Right ventricle myocardium superior (tissue), 1 donor: ENCODE data around the gene DBP. TPM values are rescaled to one million over a fixed set of nuclear protein-coding genes. Genes with fewer than 3 reads are reported as not detected.
"Not testable (repeated sequence)": the region's sequence is repeated elsewhere in the genome, so short reads cannot be mapped to it uniquely, and the experiment has no call there.

Source experiments
- ATAC-seq: fragments of 200-7000 bp; cut with Tn5 transposase; one replicate; pipeline ENCODE4 v1.9.1; 2020; ENCODE audit warnings: mild to moderate bottlenecking; ENCODE audit not compliant: poor library complexity
- DNase-seq: peaks from one replicate; pipeline ENCODE4 v3.0.0-alpha.2; 2020
- intact Hi-C: fragments of 100-400 bp; cut with DNase I; formaldehyde crosslinking; loops from one replicate; pipeline ENCODE4 v1.11.2; 2022
- total RNA-seq: library from RNA; stranded (reverse); fragmentation: NEBNext Ultra II Directional; extraction: Animal tissue kit (Norgen Biotek cat#: 25700); gene quantifications from one replicate; pipeline ENCODE4 v1.2.1, GENCODE V29; 2021
- donor health status: DM: no; HTN: yes; CAD: no; lungs with severe emphysema.

Gene DBP
- total RNA-seq, 1 donor from 2014 or later = 14.5 TPM

GRCh38 chr19:48633148-48634035, 3.8 kb downstream of the DBP start:
- ATAC-seq (no peak), DNase-seq (peak; percentile 49)
- intact Hi-C loops = no loop called here

GRCh38 chr19:48632692-48633147, 4.5 kb downstream of the DBP start:
- intact Hi-C loops = no loop called here

GRCh38 chr19:48632286-48632685, 4.9 kb downstream of the DBP start:
- intact Hi-C loops, ATAC-seq, DNase-seq: not testable (repeated sequence)

More at GRCh38 chr19:48632692-48633147, 4.5 kb downstream of the DBP start:
- ATAC-seq (no peak), DNase-seq (peak; percentile 62)

GRCh38 chr19:48631225-48631624, 6.0 kb downstream of the DBP start:
- DNase-seq = no peak
- intact Hi-C loops = no loop called here
- no peak for ATAC-seq

- intact Hi-C loops = no loop called here
- DNase-seq (peak; percentile 90), ATAC-seq (peak; percentile 7)
Measured at GRCh38 chr19:48630296-48631063, 6.7 kb downstream of the DBP start.

- intact Hi-C loops = no loop called here
- ATAC-seq (peak; percentile 7), DNase-seq (peak; percentile 69)
Measured at GRCh38 chr19:48629599-48630295, 7.4 kb downstream of the DBP start.

- ATAC-seq = no peak
- DNase-seq = peak; percentile 47
- intact Hi-C loops = no loop called here
Measured at GRCh38 chr19:48629297-48629598, 7.9 kb downstream of the DBP start.

GRCh38 chr19:48628486-48629296, 8.5 kb downstream of the DBP start:
- peak; percentile 54 for DNase-seq
- intact Hi-C loops = no loop called here
- no peak for ATAC-seq

- DNase-seq (no peak), ATAC-seq (no peak)
- intact Hi-C loops = no loop called here
Measured at GRCh38 chr19:48627865-48628314, 9.3 kb downstream of the DBP start.

GRCh38 chr19:48627201-48627864, 9.8 kb downstream of the DBP start:
- intact Hi-C loops = no loop called here
- peak; percentile 41 for DNase-seq

GRCh38 chr19:48625891-48626327, 11.3 kb downstream of the DBP start:
- DNase-seq = no peak
- no peak for ATAC-seq
- intact Hi-C loops = no loop called here

More at GRCh38 chr19:48627201-48627864, 9.8 kb downstream of the DBP start:
- no peak for ATAC-seq

GRCh38 chr19:48624791-48625723, 12.1 kb downstream of the DBP start:
- ATAC-seq (no peak), DNase-seq (no peak)
- intact Hi-C loops = no loop called here

- peak; percentile 84 for ATAC-seq
- intact Hi-C loops = no loop called here
- DNase-seq = peak; percentile 99
Measured at GRCh38 chr19:48624067-48624594, 13.0 kb downstream of the DBP start.

- intact Hi-C loops = no loop called here
- ATAC-seq (no peak), DNase-seq (no peak)
Measured at GRCh38 chr19:48623556-48624066, 13.6 kb downstream of the DBP start.

GRCh38 chr19:48619692-48620585, 17.2 kb downstream of the DBP start:
- intact Hi-C loops = no loop called here
- DNase-seq (no peak), ATAC-seq (no peak)
